Kidney capillary endothelial cell (primary cell): ENCODE results near the gene FAHD1.
A peak's percentile ranks its signal among the peaks of the same experiment; 100 is the strongest.

Experiments used
- DNase-seq: peaks from one replicate; pipeline ENCODE4 v3.0.0-alpha.2; 2018; ENCODE audit warnings: low spot score

Gene FAHD1

GRCh38 chr16:1817716-1818115 lies 9.3 kb upstream of the FAHD1 start:
- DNase-seq, result no peak

- DNase-seq, result no peak
Observed at GRCh38 chr16:1818204-1818872, 8.7 kb upstream of the FAHD1 start.

GRCh38 chr16:1818873-1819525 lies 8.0 kb upstream of the FAHD1 start:
- no peak for DNase-seq

- DNase-seq, result no peak
Observed at GRCh38 chr16:1819611-1820010, 7.4 kb upstream of the FAHD1 start.

- DNase-seq, result no peak
Observed at GRCh38 chr16:1820096-1820945, 6.7 kb upstream of the FAHD1 start.

- no peak for DNase-seq
Observed at GRCh38 chr16:1820946-1821290, 6.1 kb upstream of the FAHD1 start.

GRCh38 chr16:1821861-1822611 lies 5.0 kb upstream of the FAHD1 start:
- no peak for DNase-seq

GRCh38 chr16:1822801-1823200 lies 4.2 kb upstream of the FAHD1 start:
- DNase-seq, result no peak

- peak; percentile 47 for DNase-seq
Observed at GRCh38 chr16:1823821-1824220, 3.2 kb upstream of the FAHD1 start.

- DNase-seq, result no peak
Observed at GRCh38 chr16:1825381-1825863, 1.6 kb upstream of the FAHD1 start.

GRCh38 chr16:1825864-1826690 lies 929 bp upstream of the FAHD1 start:
- DNase-seq, result peak; percentile 30

GRCh38 chr16:1828645-1829410 lies 1.8 kb downstream of the FAHD1 start:
- no peak for DNase-seq

- DNase-seq, result no peak
Observed at GRCh38 chr16:1830213-1830612, 3.2 kb downstream of the FAHD1 start.

GRCh38 chr16:1831186-1832075 lies 4.4 kb downstream of the FAHD1 start:
- DNase-seq, result no peak

GRCh38 chr16:1832838-1833454 lies 5.9 kb downstream of the FAHD1 start:
- no peak for DNase-seq

GRCh38 chr16:1834096-1834495 lies 7.1 kb downstream of the FAHD1 start:
- no peak for DNase-seq

GRCh38 chr16:1839554-1839953 lies 12.5 kb downstream of the FAHD1 start:
- DNase-seq, result no peak

GRCh38 chr16:1845985-1846384 lies 19.0 kb downstream of the FAHD1 start:
- DNase-seq, result no peak

- DNase-seq, result no peak
Observed at GRCh38 chr16:1846416-1846815, 19.4 kb downstream of the FAHD1 start.
